Measurements from ENCODE around the gene RAC3. TPM values are rescaled to one million over a fixed set of nuclear protein-coding genes. Genes with fewer than 3 reads are reported as not detected.

RAC3 gene
- total RNA-seq, 1 donor from 2014 or later: 31.6 TPM

GRCh38 chr17:82000803-82001570 lies 30.5 kb upstream of the RAC3 start:
- H3K9me3 Mint-ChIP-seq: no peaks in the 10 kb centered on the region
- Histone ChIP-seq H3K4me3 (no peak overlapping the region), H3K9me3 (ENCODE audit: low read depth) (no peaks in the 10 kb centered on the region), H3K4me1 (no peaks in the 10 kb centered on the region), H2AFZ (replicated peaks) (no peak overlapping the region), H3K27me3 (no peaks in the 10 kb centered on the region), H3K4me2 (no peak overlapping the region), H3K79me2 (ENCODE audit: low read depth) (no peaks in the 10 kb centered on the region), H3F3A (ENCODE audit: low read depth) (no peaks in the 10 kb centered on the region), H3K27ac (no peak overlapping the region), H3K9ac (no peak overlapping the region), H4K20me1 (ENCODE audit: low read depth) (peaks cover 4% of the 10 kb centered on the region), H3K36me3 (no peaks in the 10 kb centered on the region)
- H3K27ac Mint-ChIP-seq: no peak overlapping the region
- H3K4me3 Mint-ChIP-seq: no peak overlapping the region
- H3K36me3 Mint-ChIP-seq: peaks cover 1% of the 10 kb centered on the region
- TF ChIP-seq, protein P1, sequence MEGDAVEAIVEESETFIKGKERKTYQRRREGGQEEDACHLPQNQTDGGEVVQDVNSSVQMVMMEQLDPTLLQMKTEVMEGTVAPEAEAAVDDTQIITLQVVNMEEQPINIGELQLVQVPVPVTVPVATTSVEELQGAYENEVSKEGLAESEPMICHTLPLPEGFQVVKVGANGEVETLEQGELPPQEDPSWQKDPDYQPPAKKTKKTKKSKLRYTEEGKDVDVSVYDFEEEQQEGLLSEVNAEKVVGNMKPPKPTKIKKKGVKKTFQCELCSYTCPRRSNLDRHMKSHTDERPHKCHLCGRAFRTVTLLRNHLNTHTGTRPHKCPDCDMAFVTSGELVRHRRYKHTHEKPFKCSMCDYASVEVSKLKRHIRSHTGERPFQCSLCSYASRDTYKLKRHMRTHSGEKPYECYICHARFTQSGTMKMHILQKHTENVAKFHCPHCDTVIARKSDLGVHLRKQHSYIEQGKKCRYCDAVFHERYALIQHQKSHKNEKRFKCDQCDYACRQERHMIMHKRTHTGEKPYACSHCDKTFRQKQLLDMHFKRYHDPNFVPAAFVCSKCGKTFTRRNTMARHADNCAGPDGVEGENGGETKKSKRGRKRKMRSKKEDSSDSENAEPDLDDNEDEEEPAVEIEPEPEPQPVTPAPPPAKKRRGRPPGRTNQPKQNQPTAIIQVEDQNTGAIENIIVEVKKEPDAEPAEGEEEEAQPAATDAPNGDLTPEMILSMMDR (IDR thresholded peaks at IDR 0.05): no peak
- TF ChIP-seq EZH2 (IDR thresholded peaks at IDR 0.05) (no peak), EZH2phosphoT487 (IDR thresholded peaks at IDR 0.05) (no peak)
- no peak for DNase-seq (ENCODE audit: low spot score)
- peaks cover 3% of the 10 kb centered on the region for H3K27me3 Mint-ChIP-seq (ENCODE audit: insufficient read depth, low read depth)
- H3K4me1 Mint-ChIP-seq: peaks cover 22% of the 10 kb centered on the region

DNA sequence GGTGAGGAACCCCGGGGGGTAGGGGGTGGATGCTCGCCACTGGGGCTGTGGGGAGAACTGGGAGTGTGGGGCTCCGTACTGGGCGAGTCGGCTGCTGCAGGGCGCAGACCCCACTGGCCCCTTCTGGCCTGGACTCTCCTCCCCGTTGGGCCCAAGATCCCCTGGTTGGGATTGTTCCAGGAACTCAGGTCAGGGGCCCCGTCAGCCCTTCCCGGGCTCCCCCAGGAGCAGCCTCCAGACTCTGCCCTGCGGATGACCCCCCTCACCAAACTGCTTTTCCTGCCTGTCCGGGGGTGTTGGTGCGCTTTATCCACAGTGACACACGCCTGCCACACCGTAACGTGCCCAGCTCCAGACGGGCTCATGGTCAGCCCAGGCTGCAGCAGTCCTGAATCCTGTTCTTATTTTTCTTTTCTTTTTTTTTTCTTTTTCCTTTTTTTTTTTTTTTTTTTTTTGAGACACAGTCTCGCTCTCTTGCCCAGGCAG lies 29.9 kb upstream of the RAC3 start:
- Mint-ChIP-seq H3K4me3 (no peak overlapping the region), H3K36me3 (peaks cover 4% of the 10 kb centered on the region), H3K27ac (no peak overlapping the region), H3K9me3 (no peaks in the 10 kb centered on the region), H3K4me1 (peaks cover 26% of the 10 kb centered on the region), H3K27me3 (ENCODE audit: insufficient read depth, low read depth) (peaks cover 3% of the 10 kb centered on the region)
- Histone ChIP-seq H3K4me3 (no peak overlapping the region), H3F3A (ENCODE audit: low read depth) (no peaks in the 10 kb centered on the region), H3K79me2 (ENCODE audit: low read depth) (no peaks in the 10 kb centered on the region), H4K20me1 (ENCODE audit: low read depth) (peaks cover 4% of the 10 kb centered on the region), H3K9ac (no peak overlapping the region), H2AFZ (replicated peaks) (no peak overlapping the region), H3K4me1 (no peaks in the 10 kb centered on the region), H3K27ac (no peak overlapping the region), H3K9me3 (ENCODE audit: low read depth) (no peaks in the 10 kb centered on the region), H3K4me2 (no peak overlapping the region), H3K36me3 (no peaks in the 10 kb centered on the region), H3K27me3 (no peaks in the 10 kb centered on the region)
- DNase-seq (ENCODE audit: low spot score): no peak
- no peak for TF ChIP-seq EZH2 (IDR thresholded peaks at IDR 0.05)
- TF ChIP-seq, protein P1 (IDR thresholded peaks at IDR 0.05): no peak
- TF ChIP-seq EZH2phosphoT487 (IDR thresholded peaks at IDR 0.05): no peak

GRCh38 chr17:82003411-82004381 lies 27.8 kb upstream of the RAC3 start:
- Mint-ChIP-seq H3K27ac (no peak overlapping the region), H3K9me3 (no peaks in the 10 kb centered on the region), H3K36me3 (peaks cover 4% of the 10 kb centered on the region), H3K4me3 (no peak overlapping the region), H3K4me1 (peaks cover 20% of the 10 kb centered on the region), H3K27me3 (ENCODE audit: insufficient read depth, low read depth) (peaks cover 3% of the 10 kb centered on the region)
- no peak overlapping the region for H2AFZ ChIP-seq (replicated peaks)
- no peaks in the 10 kb centered on the region for H3K27me3 ChIP-seq
- no peaks in the 10 kb centered on the region for H3K9me3 ChIP-seq (ENCODE audit: low read depth)
- no peaks in the 10 kb centered on the region for H3K4me1 ChIP-seq
- no peak for TF ChIP-seq EZH2 (IDR thresholded peaks at IDR 0.05)
- TF ChIP-seq, protein P1 (IDR thresholded peaks at IDR 0.05): no peak
- no peak for TF ChIP-seq EZH2phosphoT487 (IDR thresholded peaks at IDR 0.05)
- no peak overlapping the region for H3K9ac ChIP-seq
- no peaks in the 10 kb centered on the region for H3K79me2 ChIP-seq (ENCODE audit: low read depth)
- peak overlapping the region; percentile 29 for H3K27ac ChIP-seq
- no peaks in the 10 kb centered on the region for H3F3A ChIP-seq (ENCODE audit: low read depth)
- H3K4me2 ChIP-seq: no peak overlapping the region
- no peak overlapping the region for H3K4me3 ChIP-seq
- no peak for DNase-seq (ENCODE audit: low spot score)
- H4K20me1 ChIP-seq (ENCODE audit: low read depth): peaks cover 4% of the 10 kb centered on the region
- H3K36me3 ChIP-seq: no peaks in the 10 kb centered on the region
